ENCODE results near the gene RBM26.

RBM26 gene

DNA sequence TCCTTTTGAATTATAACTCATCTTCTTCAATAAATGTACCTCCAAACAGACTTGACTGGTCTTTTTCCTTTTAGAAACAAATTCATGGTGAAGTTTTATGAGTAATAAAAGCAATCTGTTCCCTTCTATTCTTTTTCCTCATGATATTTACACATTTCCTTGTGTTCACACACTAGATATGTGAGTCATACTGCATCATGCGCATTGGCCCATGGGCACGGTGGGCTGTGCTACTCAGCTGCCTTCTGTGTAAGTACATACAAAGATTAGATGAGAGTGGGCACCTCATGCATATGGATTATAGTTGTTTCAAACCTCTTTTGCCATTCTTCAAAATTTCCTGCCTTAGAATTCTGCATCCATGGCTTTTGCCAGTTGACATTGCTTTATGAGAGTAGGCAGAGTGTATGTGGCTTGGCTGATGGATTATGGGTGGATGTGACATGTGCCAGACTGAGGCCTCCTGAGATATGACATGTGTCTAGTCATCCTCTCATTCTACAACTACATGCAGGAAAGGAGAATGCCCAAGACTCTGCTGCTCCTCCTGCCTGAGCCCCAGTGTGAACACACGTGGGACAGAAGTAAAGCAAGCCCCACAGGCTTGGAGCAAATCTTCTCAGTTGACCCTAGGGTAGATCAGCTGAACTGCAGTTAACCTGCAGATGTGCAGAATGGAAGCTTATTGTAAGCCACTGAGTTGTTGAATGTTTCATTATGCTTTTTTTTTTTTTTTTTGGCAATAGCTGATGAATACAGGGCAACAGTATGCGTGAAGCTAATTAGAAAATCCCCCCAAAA, 109.9 kb downstream of the RBM26 start:
- no peak for DNase-seq (ENCODE audit: low read depth)
- no peak overlapping the region for H3K4me3 ChIP-seq (ENCODE audit: control insufficient read depth, low read depth, low read length)
- TF ChIP-seq CTCF (IDR thresholded peaks at IDR 0.05; ENCODE audit: control insufficient read depth, insufficient read depth, low read depth, low read length, missing control alignments), result no peak

DNA sequence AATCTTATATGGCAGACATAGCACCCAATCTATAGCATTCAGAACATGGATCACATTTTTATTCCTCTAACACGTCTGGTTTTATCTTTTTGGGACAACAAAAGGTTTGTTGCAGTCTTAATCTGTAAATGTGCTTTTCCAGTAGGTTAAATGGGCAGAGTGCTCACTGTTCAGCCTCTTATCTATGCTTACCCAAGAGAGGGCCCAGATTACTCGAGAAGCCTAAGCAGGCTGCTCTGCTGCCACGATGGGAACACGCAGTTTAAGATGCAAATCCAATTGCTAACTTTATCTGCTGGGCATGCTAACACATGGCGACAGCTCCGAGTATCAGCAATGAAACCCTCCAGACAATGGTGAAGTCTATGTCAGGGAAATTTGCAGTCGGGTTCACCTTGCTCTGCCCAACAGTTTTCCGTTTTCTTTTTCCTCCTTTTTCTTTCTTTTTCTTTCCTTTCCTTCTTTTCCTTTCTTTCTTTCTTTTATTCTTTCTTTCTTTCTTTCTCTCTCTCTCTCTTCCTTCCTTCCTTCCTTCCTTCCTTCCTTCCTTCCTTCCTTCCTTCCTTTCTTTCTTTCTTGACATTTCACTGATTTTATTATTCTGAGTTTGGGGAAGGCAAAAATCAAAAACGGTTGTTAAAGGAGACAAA, 115.3 kb downstream of the RBM26 start:
- no peak for DNase-seq (ENCODE audit: low read depth)
- H3K4me3 ChIP-seq (ENCODE audit: control insufficient read depth, low read depth, low read length), result no peak overlapping the region
- no peak for TF ChIP-seq CTCF (IDR thresholded peaks at IDR 0.05; ENCODE audit: control insufficient read depth, insufficient read depth, low read depth, low read length, missing control alignments)

DNA sequence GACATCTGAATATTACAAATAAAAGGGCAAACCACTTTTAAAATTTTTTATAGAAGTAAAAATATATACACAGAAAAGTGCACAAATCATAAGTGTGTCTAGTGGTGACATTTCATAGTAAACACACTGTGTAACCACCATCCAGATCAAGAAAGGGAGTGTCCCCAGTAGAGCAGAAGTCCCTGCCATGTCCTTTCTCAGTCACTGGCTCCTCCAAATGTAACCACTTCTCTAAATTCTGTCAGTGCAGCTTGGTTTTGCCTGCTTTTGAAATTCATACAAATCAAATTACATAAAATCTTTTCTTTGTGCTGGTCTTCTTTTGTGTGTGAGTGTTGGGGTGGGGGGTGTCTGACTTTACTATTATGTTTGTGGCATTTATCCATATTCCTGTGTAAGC, 116.5 kb downstream of the RBM26 start:
- TF ChIP-seq CTCF (IDR thresholded peaks at IDR 0.05; ENCODE audit: control insufficient read depth, insufficient read depth, low read depth, low read length, missing control alignments), result no peak
- DNase-seq (ENCODE audit: low read depth), result no peak
- no peak overlapping the region for H3K4me3 ChIP-seq (ENCODE audit: control insufficient read depth, low read depth, low read length)

- H3K4me3 ChIP-seq (ENCODE audit: control insufficient read depth, low read depth, low read length), result no peak overlapping the region
- TF ChIP-seq CTCF (IDR thresholded peaks at IDR 0.05; ENCODE audit: control insufficient read depth, insufficient read depth, low read depth, low read length, missing control alignments), result no peak
- no peak for DNase-seq (ENCODE audit: low read depth)
These were observed 117.9 kb downstream of the RBM26 start for GRCh38 chr13:79287939-79288795.

DNA sequence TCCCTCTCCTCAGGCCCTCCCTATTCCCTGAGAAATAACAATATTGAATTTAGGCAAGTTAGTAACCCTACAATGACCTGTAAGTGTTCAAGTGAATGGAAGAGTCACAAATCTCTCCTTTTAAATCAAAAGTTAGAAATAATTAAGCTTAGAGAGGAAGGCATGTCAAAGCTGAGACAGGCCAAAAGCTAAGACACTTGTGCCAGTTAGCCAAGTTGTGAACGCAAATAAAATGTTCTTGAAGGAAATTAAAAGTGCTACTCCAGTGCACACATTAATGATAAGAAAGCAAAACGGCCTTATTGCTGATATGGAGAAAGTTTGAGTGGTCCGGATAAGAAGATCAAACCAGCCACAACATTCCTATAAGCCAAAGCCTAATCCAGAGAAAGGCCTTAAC, 120.9 kb downstream of the RBM26 start:
- TF ChIP-seq CTCF (IDR thresholded peaks at IDR 0.05; ENCODE audit: control insufficient read depth, insufficient read depth, low read depth, low read length, missing control alignments), result no peak
- H3K4me3 ChIP-seq (ENCODE audit: control insufficient read depth, low read depth, low read length), result no peak overlapping the region
- no peak for DNase-seq (ENCODE audit: low read depth)

- H3K4me3 ChIP-seq (ENCODE audit: control insufficient read depth, low read depth, low read length), result no peak overlapping the region
- TF ChIP-seq CTCF (IDR thresholded peaks at IDR 0.05; ENCODE audit: control insufficient read depth, insufficient read depth, low read depth, low read length, missing control alignments), result no peak
- no peak for DNase-seq (ENCODE audit: low read depth)
These were observed 122.3 kb downstream of the RBM26 start for GRCh38 chr13:79283742-79284141.

All from AG09309 (cell line).